HAP-1 (cell line): ENCODE results near the gene SPINK9.

Experiments used
- DNase-seq, 2 experiments: peaks; one replicate each; pipeline ENCODE4 v3.0.0-alpha.2; 2016 to 2020; ENCODE audit warnings: low spot score in 2 of 2
- H3K27me3 ChIP-seq: fragments of 250-450 bp; sonication (Bioruptor Pico); 2 replicates; pipeline ENCODE4 v1.5.1; 2020; ENCODE audit warnings: low read depth, mild to moderate bottlenecking, moderate library complexity
- H3K36me3 ChIP-seq: fragments of 250-450 bp; sonication (Bioruptor Pico); replicated peaks from 2 replicates; pipeline ENCODE4 v1.5.1; 2020; ENCODE audit warnings: mild to moderate bottlenecking
- H3K4me1 ChIP-seq: fragments of 250-450 bp; sonication (Bioruptor Pico); 2 replicates; pipeline ENCODE4 v1.5.1; 2020; ENCODE audit warnings: mild to moderate bottlenecking
- H3K4me3 ChIP-seq: fragments of 250-450 bp; sonication (Bioruptor Pico); 2 replicates; pipeline ENCODE4 v1.5.1; 2020; ENCODE audit warnings: mild to moderate bottlenecking, moderate library complexity
- H3K9me3 ChIP-seq: fragments of 250-450 bp; sonication (Bioruptor Pico); 2 replicates; pipeline ENCODE4 v1.5.1; 2020; ENCODE audit warnings: mild to moderate bottlenecking, moderate library complexity
- in situ Hi-C: fragments of 300-500 bp; cut with MboI; formaldehyde crosslinking; loops from 3 replicates; pipeline ENCODE4 v1.14.3; 2020; ENCODE audit warnings: low sequenced_read_pairs, inconsistent platforms, mixed read lengths

SPINK9 gene

DNA sequence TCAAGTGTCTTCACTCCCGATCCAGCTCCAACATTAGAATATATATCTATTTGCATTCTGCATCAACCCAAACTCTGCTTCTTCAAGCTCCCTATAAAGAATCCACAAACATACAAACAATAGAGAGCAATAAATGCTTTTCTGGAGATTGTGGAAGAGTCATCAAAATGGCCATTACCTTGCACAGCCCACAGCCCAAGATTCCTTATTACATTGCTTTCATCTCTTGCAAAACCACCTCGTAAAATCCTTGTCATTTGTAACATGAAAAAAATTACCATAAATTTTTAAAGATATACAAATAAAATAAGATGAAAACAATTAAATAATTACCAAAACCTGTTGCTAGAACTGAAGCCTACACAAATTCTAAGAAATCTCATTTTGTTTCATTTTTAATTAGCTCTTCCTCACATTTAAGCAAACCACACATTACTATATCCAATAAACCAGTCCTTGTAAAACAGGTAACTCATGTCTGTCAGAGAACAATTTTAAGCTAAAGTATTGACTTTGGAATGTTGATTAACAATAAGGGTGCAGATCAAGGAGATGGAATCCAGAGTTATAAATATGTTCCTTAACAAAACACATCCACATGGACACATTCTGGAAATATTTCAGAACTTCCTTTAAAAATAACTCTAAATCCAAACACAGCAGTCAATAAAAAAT lies 7.1 kb downstream of the SPINK9 start:
- in situ Hi-C loops, result no loop called here
- Histone ChIP-seq H3K36me3 (no peaks in the 10 kb centered on the region), H3K4me1 (no peaks in the 10 kb centered on the region), H3K27me3 (no peaks in the 10 kb centered on the region), H3K4me3 (no peak overlapping the region), H3K9me3 (no peaks in the 10 kb centered on the region)
- no peak for DNase-seq

DNA sequence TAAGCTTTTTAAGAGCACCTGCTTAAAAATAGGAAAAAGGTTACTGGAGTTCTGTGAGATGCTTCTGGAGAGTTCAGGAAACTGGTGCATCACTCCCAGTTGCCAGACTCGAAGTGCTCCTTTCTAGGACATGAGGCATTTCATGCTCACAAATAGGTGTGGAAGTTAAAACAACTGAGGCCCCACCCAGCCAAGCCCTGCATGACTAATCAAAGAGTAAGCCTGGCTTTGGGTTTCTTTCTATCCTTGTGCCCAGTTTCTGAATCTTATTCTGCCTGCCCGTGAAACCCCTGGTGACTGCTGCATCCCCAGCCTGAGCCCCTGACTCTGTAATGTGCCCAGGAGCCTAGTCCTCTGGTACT lies 7.7 kb downstream of the SPINK9 start:
- no peak for DNase-seq

DNA sequence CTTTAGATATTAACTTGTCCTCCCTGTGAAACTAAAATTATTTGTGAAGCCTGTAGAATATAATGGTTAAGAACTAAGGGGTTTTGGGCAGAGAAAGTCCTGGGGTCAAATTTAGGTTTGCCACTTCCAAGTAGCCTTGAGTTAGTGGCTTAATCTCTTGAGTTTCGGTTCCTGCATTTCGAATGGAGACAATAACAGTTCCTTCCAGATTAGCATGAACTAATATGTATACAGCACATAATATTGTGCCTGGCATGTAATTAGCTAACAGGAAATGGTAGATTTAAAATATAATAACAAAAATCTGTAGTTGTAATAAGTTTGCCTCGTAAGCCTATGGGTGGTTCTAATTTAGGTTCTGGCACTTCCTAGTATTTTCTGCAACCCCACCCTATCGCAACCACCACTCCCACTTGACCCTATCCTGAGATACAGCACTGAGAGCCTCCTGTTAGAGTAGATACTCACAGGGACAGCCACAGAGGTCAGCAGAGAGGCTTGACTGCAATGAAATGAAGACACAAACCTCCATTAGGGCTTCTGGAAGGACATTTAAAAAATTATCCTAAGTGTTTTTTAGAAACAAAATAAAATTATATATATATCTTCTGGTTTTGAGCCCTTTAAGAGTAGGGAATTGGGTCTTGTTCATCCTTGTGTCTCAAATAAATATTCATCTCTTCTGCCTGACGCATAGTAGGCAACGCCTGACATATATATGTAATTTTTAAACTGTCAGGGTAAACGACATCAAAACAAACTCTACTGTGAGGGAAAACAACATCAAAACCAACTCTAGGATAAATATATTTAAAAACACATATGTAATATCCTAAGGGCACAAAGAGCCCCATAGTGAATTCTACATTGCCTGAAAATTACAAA lies 8.5 kb downstream of the SPINK9 start:
- no peak overlapping the region for H3K4me3 ChIP-seq
- no peaks in the 10 kb centered on the region for H3K9me3 ChIP-seq
- no peaks in the 10 kb centered on the region for H3K4me1 ChIP-seq

More for the DNA sequence above, 7.7 kb downstream of the SPINK9 start:
- in situ Hi-C loops, result no loop called here
- H3K9me3 ChIP-seq, result no peaks in the 10 kb centered on the region
- H3K36me3 ChIP-seq, result no peaks in the 10 kb centered on the region
- H3K4me3 ChIP-seq, result no peak overlapping the region
- H3K27me3 ChIP-seq, result no peaks in the 10 kb centered on the region
- H3K4me1 ChIP-seq, result no peaks in the 10 kb centered on the region

DNA sequence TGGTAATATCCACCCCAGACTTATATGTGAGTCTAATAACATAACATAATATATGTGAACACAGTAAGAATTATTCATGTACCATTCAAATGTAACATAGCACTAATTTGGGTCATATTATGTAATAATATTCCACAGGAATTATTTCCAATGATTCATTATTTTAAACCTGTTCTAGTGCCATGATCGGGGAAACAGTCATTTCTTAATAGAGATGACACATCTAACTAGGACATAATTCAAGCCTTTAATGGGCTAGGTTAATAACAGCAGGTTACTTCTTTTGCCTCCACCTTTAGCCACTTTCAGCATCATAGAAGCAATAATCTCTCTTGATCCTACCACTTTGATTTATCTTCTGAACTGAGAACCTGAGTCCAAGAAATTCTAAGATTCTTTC lies 12.3 kb downstream of the SPINK9 start:
- H3K9me3 ChIP-seq, result no peaks in the 10 kb centered on the region
- DNase-seq, result no peak
- no peaks in the 10 kb centered on the region for H3K27me3 ChIP-seq
- H3K4me3 ChIP-seq, result no peak overlapping the region
- H3K4me1 ChIP-seq, result no peaks in the 10 kb centered on the region
- in situ Hi-C loops, result no loop called here
- no peaks in the 10 kb centered on the region for H3K36me3 ChIP-seq

More for the DNA sequence above, 8.5 kb downstream of the SPINK9 start:
- DNase-seq, result no peak
- no peaks in the 10 kb centered on the region for H3K27me3 ChIP-seq
- in situ Hi-C loops, result no loop called here
- H3K36me3 ChIP-seq, result no peaks in the 10 kb centered on the region

- in situ Hi-C loops, result no loop called here
- no peak overlapping the region for H3K4me3 ChIP-seq
- H3K36me3 ChIP-seq, result no peaks in the 10 kb centered on the region
- no peaks in the 10 kb centered on the region for H3K27me3 ChIP-seq
- no peaks in the 10 kb centered on the region for H3K4me1 ChIP-seq
- DNase-seq, result no peak
- no peaks in the 10 kb centered on the region for H3K9me3 ChIP-seq
These were observed 17.3 kb downstream of the SPINK9 start for GRCh38 chr5:148352696-148353095.

DNA sequence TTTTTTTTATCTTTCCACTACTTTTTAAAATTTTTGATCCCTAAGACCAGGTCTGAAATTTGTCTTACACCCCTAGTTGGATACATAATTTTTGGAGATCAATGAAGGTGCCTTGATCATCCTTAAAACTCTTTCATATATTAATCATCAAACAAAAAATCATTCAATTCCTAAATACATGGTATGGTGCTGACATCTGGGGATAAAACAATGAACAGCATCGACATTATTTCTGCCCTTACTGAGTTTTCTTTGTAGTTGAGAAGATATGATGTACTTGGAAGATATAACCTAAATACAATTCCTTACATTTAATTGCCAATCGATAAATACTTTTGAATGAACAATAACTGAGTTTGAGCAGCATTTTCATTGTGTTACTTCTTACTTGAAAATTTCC lies 18.3 kb downstream of the SPINK9 start:
- Histone ChIP-seq H3K4me1 (no peaks in the 10 kb centered on the region), H3K36me3 (no peaks in the 10 kb centered on the region), H3K27me3 (no peaks in the 10 kb centered on the region), H3K4me3 (no peak overlapping the region), H3K9me3 (no peaks in the 10 kb centered on the region)
- no peak for DNase-seq
- in situ Hi-C loops, result no loop called here

DNA sequence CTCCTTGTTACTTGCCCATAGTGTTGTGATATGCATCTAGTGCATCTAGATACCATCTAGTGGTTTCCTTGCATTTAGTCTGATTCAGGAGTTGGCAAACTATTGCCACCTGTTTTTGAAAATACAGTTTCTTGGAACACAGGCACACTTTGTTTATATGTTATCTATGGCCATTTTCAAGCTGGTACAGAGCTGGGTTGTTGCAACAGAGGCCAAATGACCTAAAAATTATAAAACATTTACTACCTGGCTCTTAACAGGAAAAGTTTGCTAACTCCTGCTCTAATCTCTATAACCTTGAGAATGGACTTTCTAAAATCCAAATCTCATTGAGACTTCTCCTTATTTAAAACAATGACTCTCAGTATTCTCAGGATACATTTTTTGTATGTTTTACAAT lies 29.0 kb downstream of the SPINK9 start:
- no peaks in the 10 kb centered on the region for H3K9me3 ChIP-seq
- H3K36me3 ChIP-seq, result no peaks in the 10 kb centered on the region
- no peak for DNase-seq
- no peaks in the 10 kb centered on the region for H3K27me3 ChIP-seq
- H3K4me3 ChIP-seq, result no peak overlapping the region
- in situ Hi-C loops, result no loop called here
- no peaks in the 10 kb centered on the region for H3K4me1 ChIP-seq

- in situ Hi-C loops, result no loop called here
- DNase-seq, result no peak
These were observed 32.9 kb downstream of the SPINK9 start for GRCh38 chr5:148368299-148368698.

GRCh38 chr5:148372166-148372725 lies 36.9 kb downstream of the SPINK9 start:
- Histone ChIP-seq H3K27me3 (no peaks in the 10 kb centered on the region), H3K4me1 (peaks cover 7% of the 10 kb centered on the region; the same call in 1 of the 2 replicates), H3K4me3 (no peak overlapping the region), H3K9me3 (no peaks in the 10 kb centered on the region), H3K36me3 (no peaks in the 10 kb centered on the region)
- DNase-seq, result no peak
- in situ Hi-C loops, result no loop called here

More at GRCh38 chr5:148368299-148368698, 32.9 kb downstream of the SPINK9 start:
- Histone ChIP-seq H3K4me1 (0 out of 2 replicates have a peak, but pooled peaks cover 3% of the 10 kb centered on the region), H3K4me3 (no peak overlapping the region), H3K9me3 (no peaks in the 10 kb centered on the region), H3K36me3 (no peaks in the 10 kb centered on the region), H3K27me3 (no peaks in the 10 kb centered on the region)

- H3K4me1 ChIP-seq, result peaks cover 7% of the 10 kb centered on the region; the same call in 1 of the 2 replicates
- no peaks in the 10 kb centered on the region for H3K27me3 ChIP-seq
- in situ Hi-C loops, result no loop called here
- H3K4me3 ChIP-seq, result no peak overlapping the region
- no peaks in the 10 kb centered on the region for H3K9me3 ChIP-seq
- peak; percentile 49 to 64 for DNase-seq
- no peaks in the 10 kb centered on the region for H3K36me3 ChIP-seq
These were observed 37.5 kb downstream of the SPINK9 start for GRCh38 chr5:148372893-148373292.

- no peaks in the 10 kb centered on the region for H3K27me3 ChIP-seq
- peaks cover 8% of the 10 kb centered on the region; the same call in 1 of the 2 replicates for H3K4me1 ChIP-seq
- H3K4me3 ChIP-seq, result no peak overlapping the region
- in situ Hi-C loops, result no loop called here
- H3K9me3 ChIP-seq, result no peaks in the 10 kb centered on the region
- peak; percentile 49 to 63 for DNase-seq
- H3K36me3 ChIP-seq, result no peaks in the 10 kb centered on the region
These were observed 39.5 kb downstream of the SPINK9 start for GRCh38 chr5:148374690-148375360.

DNA sequence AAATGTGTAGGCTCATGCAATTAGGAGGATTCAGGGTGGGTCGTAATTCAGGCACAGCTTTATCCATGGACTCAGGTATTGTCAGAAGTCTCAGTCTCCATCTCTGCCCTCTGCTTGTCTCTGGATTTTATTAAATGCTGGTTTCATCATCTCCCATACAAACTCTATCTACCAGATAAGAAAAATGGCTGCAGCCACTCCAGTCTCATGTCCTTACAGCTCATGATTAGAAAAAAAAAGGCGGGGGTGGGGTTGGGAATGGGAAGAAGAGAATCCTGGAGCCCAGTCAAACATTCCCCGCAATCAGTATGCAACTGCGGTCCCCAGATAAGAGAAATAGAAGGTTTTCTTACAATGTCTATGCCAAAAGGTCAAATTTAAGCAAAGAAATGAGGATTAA lies 40.8 kb downstream of the SPINK9 start:
- H3K4me3 ChIP-seq, result no peak overlapping the region
- in situ Hi-C loops, result no loop called here

DNA sequence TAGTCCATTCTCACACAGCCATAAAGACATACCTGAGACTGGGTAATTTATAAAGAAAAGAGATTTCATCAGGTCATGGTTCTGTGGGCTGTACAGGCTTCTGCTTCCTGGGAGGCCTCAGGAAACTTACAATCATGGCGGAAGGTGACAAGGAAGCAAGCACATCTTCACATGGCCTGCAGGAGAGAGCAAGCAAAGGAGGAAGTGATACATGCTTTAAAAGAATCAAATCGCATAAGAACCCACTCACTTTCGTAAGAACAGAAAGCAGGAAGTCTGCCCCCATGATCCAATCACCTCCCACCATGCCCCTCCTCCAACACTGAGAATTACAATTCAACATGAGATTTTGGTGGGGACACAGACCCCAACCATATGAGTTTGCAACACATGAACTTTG lies 43.3 kb downstream of the SPINK9 start:
- H3K4me1 ChIP-seq, result peaks cover 23% of the 10 kb centered on the region
- H3K36me3 ChIP-seq, result no peaks in the 10 kb centered on the region
- H3K27me3 ChIP-seq, result no peaks in the 10 kb centered on the region
- in situ Hi-C loops, result no loop called here
- H3K4me3 ChIP-seq, result no peak overlapping the region
- no peak for DNase-seq
- no peaks in the 10 kb centered on the region for H3K9me3 ChIP-seq

More for the DNA sequence above, 40.8 kb downstream of the SPINK9 start:
- H3K4me1 ChIP-seq, result peaks cover 16% of the 10 kb centered on the region; the same call in 1 of the 2 replicates
- H3K27me3 ChIP-seq, result no peaks in the 10 kb centered on the region
- no peaks in the 10 kb centered on the region for H3K36me3 ChIP-seq
- no peak for DNase-seq
- H3K9me3 ChIP-seq, result no peaks in the 10 kb centered on the region
